ENCODE measurements around the gene POU2AF2. TPM values are rescaled to one million over a fixed set of nuclear protein-coding genes. Genes with fewer than 3 reads are reported as not detected.

The POU2AF2 gene
- total RNA-seq, 6 donors from 2014 or later = 0.24 TPM; not detected in 5

DNA sequence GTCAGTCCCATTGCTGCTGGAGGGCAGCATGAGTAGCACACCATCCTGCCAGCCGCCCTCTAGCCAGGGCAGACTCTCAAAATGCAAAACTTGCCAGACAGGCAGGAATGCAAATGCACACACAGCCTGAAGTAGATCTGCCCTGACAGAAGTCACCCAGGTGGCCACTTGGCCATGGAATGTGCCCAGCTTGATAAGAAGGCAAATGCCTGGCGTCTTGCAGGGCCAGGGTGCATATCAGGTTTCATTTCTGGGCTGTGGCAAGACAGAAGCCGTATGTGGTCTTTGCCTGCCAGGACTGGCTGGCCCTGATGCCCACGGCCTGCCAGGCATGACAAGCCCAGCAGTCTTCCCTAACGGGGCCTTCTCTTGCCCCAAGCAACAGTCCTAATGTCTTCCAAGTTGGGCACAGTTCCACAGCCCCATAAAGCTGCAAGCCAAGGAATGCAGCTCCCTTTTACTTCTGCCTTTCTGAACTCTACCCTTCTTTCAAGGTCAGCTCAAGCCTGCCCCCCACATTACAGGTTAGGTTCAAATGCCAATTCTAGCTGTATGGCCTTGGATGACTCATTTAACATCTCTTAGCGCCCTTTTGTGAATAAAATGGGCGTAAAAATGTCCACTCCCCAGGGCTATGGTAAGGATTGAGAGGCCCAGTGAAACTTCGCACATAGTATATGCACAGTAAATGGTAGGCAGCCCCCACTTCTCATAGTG is 82.5 kb downstream of the POU2AF2 start:
- Histone ChIP-seq H3K4me1 (peaks cover 0 to 25% (median 5%) of the 10 kb centered on the region in 4 donors), H3K9me3 (no peaks in the 10 kb centered on the region), H3K27ac (peak overlapping the region; percentile 15 to 74 (median 56)), H3K36me3 (no peaks in the 10 kb centered on the region), H3K27me3 (no peaks in the 10 kb centered on the region), H3K4me3 (no peak overlapping the region)
- TF ChIP-seq, protein P1, sequence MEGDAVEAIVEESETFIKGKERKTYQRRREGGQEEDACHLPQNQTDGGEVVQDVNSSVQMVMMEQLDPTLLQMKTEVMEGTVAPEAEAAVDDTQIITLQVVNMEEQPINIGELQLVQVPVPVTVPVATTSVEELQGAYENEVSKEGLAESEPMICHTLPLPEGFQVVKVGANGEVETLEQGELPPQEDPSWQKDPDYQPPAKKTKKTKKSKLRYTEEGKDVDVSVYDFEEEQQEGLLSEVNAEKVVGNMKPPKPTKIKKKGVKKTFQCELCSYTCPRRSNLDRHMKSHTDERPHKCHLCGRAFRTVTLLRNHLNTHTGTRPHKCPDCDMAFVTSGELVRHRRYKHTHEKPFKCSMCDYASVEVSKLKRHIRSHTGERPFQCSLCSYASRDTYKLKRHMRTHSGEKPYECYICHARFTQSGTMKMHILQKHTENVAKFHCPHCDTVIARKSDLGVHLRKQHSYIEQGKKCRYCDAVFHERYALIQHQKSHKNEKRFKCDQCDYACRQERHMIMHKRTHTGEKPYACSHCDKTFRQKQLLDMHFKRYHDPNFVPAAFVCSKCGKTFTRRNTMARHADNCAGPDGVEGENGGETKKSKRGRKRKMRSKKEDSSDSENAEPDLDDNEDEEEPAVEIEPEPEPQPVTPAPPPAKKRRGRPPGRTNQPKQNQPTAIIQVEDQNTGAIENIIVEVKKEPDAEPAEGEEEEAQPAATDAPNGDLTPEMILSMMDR (IDR thresholded peaks at IDR 0.05) = no peak
- TF ChIP-seq POLR2A (IDR thresholded peaks at IDR 0.05) = peak in 1 of 4 donors; percentile 33
- peak in 1 of 4 donors; percentile 30 for TF ChIP-seq EP300 (IDR thresholded peaks at IDR 0.05)
- peak; percentile 44 to 49 for TF ChIP-seq POLR2AphosphoS5 (IDR thresholded peaks at IDR 0.05)
- 63 to 66% methylated on average over 4 to 8 of the region's 8 CpGs for WGBS, 2 donors
- ATAC-seq (ENCODE audit: low FRiP score in 2 of 2) = peak; percentile 45 to 92
- DNase-seq = peak; percentile 36 to 94

DNA sequence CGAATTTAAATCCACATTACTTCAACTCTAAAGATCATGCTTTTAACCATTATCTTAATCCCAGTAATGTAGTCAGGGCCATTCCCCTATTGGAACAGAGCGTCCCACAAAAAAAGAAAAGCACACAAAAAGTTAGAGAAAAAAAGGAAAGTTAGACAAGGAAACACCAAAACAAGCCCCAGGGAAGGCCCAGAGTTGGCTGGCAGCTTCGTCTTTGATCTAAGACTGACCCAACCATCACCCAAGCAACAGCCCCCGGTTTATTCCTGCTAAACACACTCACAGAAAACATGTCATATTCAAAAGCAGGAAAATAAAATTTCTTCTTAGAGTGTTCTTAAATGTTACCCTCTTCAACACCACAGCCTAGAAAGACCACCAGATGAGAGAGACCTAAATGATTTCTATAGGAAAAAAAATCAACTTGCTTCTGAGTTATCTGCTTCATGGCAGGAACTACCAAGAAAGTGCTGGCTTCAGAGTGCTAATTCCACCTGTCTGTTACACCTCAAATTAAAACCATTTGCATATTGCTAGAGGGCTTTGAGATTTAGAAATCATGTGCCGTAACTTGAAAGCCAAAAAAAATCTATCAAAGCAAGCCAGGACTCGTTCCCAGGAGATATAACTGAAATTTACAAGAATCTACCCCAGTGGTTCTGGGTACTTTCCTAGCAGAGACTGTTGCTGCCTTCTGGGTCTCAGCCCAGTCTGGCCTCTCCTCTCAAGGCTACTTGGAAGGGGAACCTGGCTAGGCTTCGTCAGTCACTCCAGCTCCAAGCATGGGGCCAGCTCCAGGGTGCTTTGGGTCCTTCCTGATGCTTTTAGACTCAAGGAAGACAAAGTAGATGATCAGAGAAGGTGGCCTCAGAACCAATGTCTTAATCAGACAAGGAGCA is 84.0 kb downstream of the POU2AF2 start:
- TF ChIP-seq, protein P1 (IDR thresholded peaks at IDR 0.05) = no peak
- TF ChIP-seq EP300 (IDR thresholded peaks at IDR 0.05) = no peak
- Histone ChIP-seq H3K36me3 (no peaks in the 10 kb centered on the region), H3K27ac (peak overlapping the region in 1 of 4 donors; percentile 23), H3K4me1 (peaks cover 0 to 24% (median 5%) of the 10 kb centered on the region in 4 donors), H3K9me3 (no peaks in the 10 kb centered on the region), H3K27me3 (no peaks in the 10 kb centered on the region), H3K4me3 (no peak overlapping the region)
- DNase-seq = peak in 1 of 2 donors; percentile 65
- ATAC-seq (ENCODE audit: low FRiP score in 2 of 2) = peak in 1 of 2 donors; percentile 51
- WGBS, 2 donors = 71 to 73% methylated on average over 7 of the region's 7 CpGs

DNA sequence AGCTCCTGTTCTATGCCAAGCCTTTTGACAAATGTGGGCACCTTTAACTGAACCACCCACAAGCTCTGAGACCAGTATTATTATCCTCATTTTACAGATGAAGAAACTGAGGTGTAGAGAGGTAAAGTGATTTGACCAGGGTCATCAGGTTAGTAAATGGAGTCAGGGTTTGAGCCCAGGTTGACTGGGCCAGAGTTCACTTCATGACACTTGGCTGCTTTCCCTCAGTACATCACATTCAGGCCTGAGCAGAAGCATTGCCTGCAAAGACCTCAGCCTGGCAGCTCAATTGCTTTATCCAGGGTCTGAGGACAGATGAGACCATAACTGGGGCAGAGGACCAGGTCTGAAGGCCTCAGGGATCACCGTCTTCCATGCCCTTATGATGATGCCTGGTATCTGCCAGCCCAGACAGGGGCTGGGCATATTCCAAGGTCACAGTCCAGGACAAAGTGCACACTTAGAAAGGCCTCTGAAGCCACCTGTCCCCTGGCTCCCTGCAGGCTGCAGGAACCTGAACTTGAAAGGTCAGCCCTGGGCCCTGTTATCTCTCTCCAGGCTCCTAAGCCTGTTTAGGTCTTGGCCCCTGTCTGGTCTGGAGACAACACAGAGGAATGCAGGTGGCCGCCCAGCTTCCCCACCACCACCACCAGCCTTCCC is 84.8 kb downstream of the POU2AF2 start:
- no peak for DNase-seq
- peaks cover 4 to 31% (median 9%) of the 10 kb centered on the region in 4 donors for H3K4me1 ChIP-seq
- H3K27me3 ChIP-seq = no peaks in the 10 kb centered on the region
- H3K27ac ChIP-seq = no peak overlapping the region
- no peak for ATAC-seq (ENCODE audit: low FRiP score in 2 of 2)
- H3K36me3 ChIP-seq = no peaks in the 10 kb centered on the region
- no peaks in the 10 kb centered on the region for H3K9me3 ChIP-seq
- H3K4me3 ChIP-seq = no peak overlapping the region
- TF ChIP-seq, protein P1 (IDR thresholded peaks at IDR 0.05) = no peak
- TF ChIP-seq POLR2A (IDR thresholded peaks at IDR 0.05) (no peak), EP300 (IDR thresholded peaks at IDR 0.05) (no peak), POLR2AphosphoS5 (IDR thresholded peaks at IDR 0.05) (no peak)
- 89 to 94% methylated on average over 1 to 2 of the region's 2 CpGs for WGBS, 2 donors

DNA sequence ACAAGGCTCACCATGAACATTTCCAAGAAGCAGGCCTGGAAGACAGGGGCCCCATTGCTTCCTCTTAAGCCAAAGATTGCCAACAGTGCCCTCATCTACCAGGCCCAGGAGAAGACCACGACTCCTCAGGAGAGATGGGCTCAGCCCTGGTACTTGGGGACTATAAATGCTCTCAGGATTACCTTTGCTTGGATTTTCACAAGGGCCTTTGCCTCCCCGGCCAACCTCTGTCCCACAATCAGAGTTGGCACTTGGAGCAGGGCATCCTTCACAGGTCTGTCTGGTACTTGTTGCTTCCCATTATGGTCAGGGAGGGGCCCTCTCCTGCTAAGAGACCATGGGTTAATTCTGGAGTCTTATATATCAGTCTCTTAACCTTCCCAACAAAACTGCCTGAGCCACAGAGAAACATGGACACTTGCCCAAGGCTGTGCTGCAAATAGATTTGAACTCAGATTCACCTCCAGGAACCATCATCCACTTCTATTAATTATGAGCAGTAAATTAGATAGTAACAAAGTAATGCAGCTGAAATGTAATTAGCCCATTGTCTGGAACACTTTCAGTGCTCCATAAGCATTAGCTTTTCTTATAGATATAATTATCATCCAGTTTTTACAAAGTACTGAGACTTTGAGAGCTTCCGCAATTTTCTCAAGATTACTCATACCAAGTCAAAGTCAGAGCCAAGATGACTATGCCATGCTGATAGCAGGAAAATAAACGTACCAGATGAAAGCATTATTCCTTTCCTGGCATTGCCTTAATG is 86.4 kb downstream of the POU2AF2 start:
- ATAC-seq (ENCODE audit: low FRiP score in 2 of 2) = no peak
- TF ChIP-seq EP300 (IDR thresholded peaks at IDR 0.05) = no peak
- TF ChIP-seq POLR2A (IDR thresholded peaks at IDR 0.05) = no peak
- TF ChIP-seq, protein P1 (IDR thresholded peaks at IDR 0.05) = no peak
- no peak for TF ChIP-seq POLR2AphosphoS5 (IDR thresholded peaks at IDR 0.05)
- Histone ChIP-seq H3K9me3 (no peaks in the 10 kb centered on the region), H3K4me1 (peaks cover 4 to 35% (median 13%) of the 10 kb centered on the region in 4 donors), H3K27me3 (no peaks in the 10 kb centered on the region), H3K4me3 (no peak overlapping the region), H3K36me3 (no peaks in the 10 kb centered on the region), H3K27ac (peak overlapping the region in 1 of 4 donors; percentile 31)
- WGBS, 2 donors = 72 to 82% methylated on average over 3 to 4 of the region's 4 CpGs
- DNase-seq = no peak
